ENCODE data around the gene GCSAML. TPM values are rescaled to one million over a fixed set of nuclear protein-coding genes. Genes with fewer than 3 reads are reported as not detected.

The GCSAML gene
- polyA plus RNA-seq (2011; rRNA removed) (not detected in 2 replicates), polyA plus RNA-seq (2017; fragmentation: RNase III; extraction: RNeasy Plus Mini Kit Qiagen cat#74134 plus additional on column Dnase treatment) (not detected in 3 replicates), polyA minus RNA-seq (2011; rRNA and poly(A)+ RNA removed) (not detected in 2 replicates)
- not detected in 2 replicates for polyA plus RNA-seq (2012; cell fraction: cytosol; rRNA removed)
- polyA plus RNA-seq (2012; cell fraction: nucleus; rRNA removed) = not detected in 2 replicates

GRCh38 chr1:247548769-247549182 is at the start of gene GCSAML:
Gene GCSAML (plus strand): TSS chr1:247549134. CDS start chr1:247549192, 58 bp downstream.
- WGBS (ENCODE audit: missing lambda C conversion rate) = 33% methylated on average over 13 of the region's 13 CpGs
- POLR2A ChIA-PET = no interaction called here
- FAIRE-seq = no peak
- TF ChIP-seq HEYL (CRISPR knock-in tag; IDR thresholded peaks at IDR 0.05) = no peak
- no peak for TF ChIP-seq KDM5A (IDR thresholded peaks at IDR 0.05)
- TF ChIP-seq RARB (CRISPR knock-in tag; IDR thresholded peaks at IDR 0.05) = no peak
- TF ChIP-seq ATOH8 (CRISPR knock-in tag; IDR thresholded peaks at IDR 0.05; ENCODE audit: low read depth) = no peak
- no peak for TF ChIP-seq ZFP36 (IDR thresholded peaks at IDR 0.05; ENCODE audit: borderline replicate concordance, partially characterized antibody)
- no peak for TF ChIP-seq ELK1 (IDR thresholded peaks at IDR 0.05; ENCODE audit: low read depth, low read length)
- no peak for TF ChIP-seq POLR2A (IDR thresholded peaks at IDR 0.05; ENCODE audit: low read length)
- no peak for TF ChIP-seq FOXS1 (CRISPR knock-in tag; IDR thresholded peaks at IDR 0.05)
- Histone ChIP-seq H3K4me1 (no peaks in the 10 kb centered on the region), H3K9me3 (no peaks in the 10 kb centered on the region), H3K27ac (no peak within 1 kb of the TSS), H3K4me3 (no peak within 1 kb of the TSS), H3K4me2 (no peak within 1 kb of the TSS)
- no peak for ATAC-seq
- CTCF ChIA-PET = interaction anchor here (0.7 kb wide), 1 partner anchor 12 kb away, joined by 3 read pairs; the partner anchor contains the start of gene OR2C3
- no peak for DNase-seq (ENCODE audit: low read depth in 1 of 2, low spot score in 1 of 2)

GRCh38 chr1:247500865-247501264 is 48.1 kb upstream of the GCSAML start:
- DNase-seq (ENCODE audit: low read depth in 1 of 2, low spot score in 1 of 2) (no peak), ATAC-seq (no peak), FAIRE-seq (no peak)
- ChIA-PET CTCF (no interaction called here), POLR2A (no interaction called here)
- no peak overlapping the region for H3K4me2 ChIP-seq
- H3K9me3 ChIP-seq = no peaks in the 10 kb centered on the region
- H3K4me1 ChIP-seq = no peaks in the 10 kb centered on the region
- H3K27ac ChIP-seq = no peak overlapping the region
- no peak overlapping the region for H3K4me3 ChIP-seq
- TF ChIP-seq CTCF (IDR thresholded peaks at IDR 0.05) (no peak), CEBPB (IDR thresholded peaks at IDR 0.05) (no peak), KDM5A (IDR thresholded peaks at IDR 0.05) (no peak), CHD4 (IDR thresholded peaks at IDR 0.05; ENCODE audit: borderline replicate concordance) (no peak), RAD21 (conservative IDR thresholded peaks at IDR 0.05 in 1 of 2, IDR thresholded peaks at IDR 0.05 in 1 of 2) (no peak), HOXA7 (CRISPR knock-in tag; IDR thresholded peaks at IDR 0.05) (no peak)
- WGBS (ENCODE audit: missing lambda C conversion rate) = 23% methylated on average over 3 of the region's 3 CpGs

- no peak for DNase-seq (ENCODE audit: low read depth in 1 of 2, low spot score in 1 of 2)
- no peak overlapping the region for H3K27ac ChIP-seq
- 2% methylated on average over 3 of the region's 3 CpGs for WGBS (ENCODE audit: missing lambda C conversion rate)
- ChIA-PET CTCF (no interaction called here), POLR2A (no interaction called here)
- ATAC-seq = no peak
- no peak overlapping the region for H3K4me2 ChIP-seq
- TF ChIP-seq NFE2L2 (conservative IDR thresholded peaks at IDR 0.05; ENCODE audit: low read length) = no peak
- TF ChIP-seq ELK1 (IDR thresholded peaks at IDR 0.05; ENCODE audit: low read depth, low read length) = no peak
- no peak for TF ChIP-seq HMGXB4 (CRISPR knock-in tag; IDR thresholded peaks at IDR 0.05; ENCODE audit: borderline replicate concordance)
- no peak for TF ChIP-seq CEBPB (IDR thresholded peaks at IDR 0.05)
- no peak for TF ChIP-seq POLR2AphosphoS2 (conservative IDR thresholded peaks at IDR 0.05; ENCODE audit: low read length)
- TF ChIP-seq FOSL2 (IDR thresholded peaks at IDR 0.05) = no peak
- no peak for TF ChIP-seq FOSL2 (CRISPR knock-in tag; IDR thresholded peaks at IDR 0.05)
- TF ChIP-seq NR3C1 (IDR thresholded peaks at IDR 0.05) = no peak
- no peak for TF ChIP-seq HEYL (CRISPR knock-in tag; IDR thresholded peaks at IDR 0.05)
- no peak for TF ChIP-seq MYC (IDR thresholded peaks at IDR 0.05; ENCODE audit: borderline replicate concordance, low read length)
- TF ChIP-seq RNF2 (IDR thresholded peaks at IDR 0.05; ENCODE audit: borderline replicate concordance, low read depth) = no peak
- no peak for TF ChIP-seq HES2 (IDR thresholded peaks at IDR 0.05)
- TF ChIP-seq TFCP2L1 (CRISPR knock-in tag; IDR thresholded peaks at IDR 0.05) = no peak
- TF ChIP-seq ZNF302 (CRISPR knock-in tag; IDR thresholded peaks at IDR 0.05) = no peak
- TF ChIP-seq EP300 (IDR thresholded peaks at IDR 0.05) = no peak
- TF ChIP-seq ATOH8 (CRISPR knock-in tag; IDR thresholded peaks at IDR 0.05; ENCODE audit: low read depth) = no peak
- no peaks in the 10 kb centered on the region for H3K4me1 ChIP-seq
- no peak overlapping the region for H3K4me3 ChIP-seq
- no peak for FAIRE-seq
- H3K9me3 ChIP-seq = no peaks in the 10 kb centered on the region
These were observed 42.1 kb upstream of the GCSAML start for GRCh38 chr1:247506831-247507230.
